Measurements from ENCODE around the gene PTBP1.

DNA sequence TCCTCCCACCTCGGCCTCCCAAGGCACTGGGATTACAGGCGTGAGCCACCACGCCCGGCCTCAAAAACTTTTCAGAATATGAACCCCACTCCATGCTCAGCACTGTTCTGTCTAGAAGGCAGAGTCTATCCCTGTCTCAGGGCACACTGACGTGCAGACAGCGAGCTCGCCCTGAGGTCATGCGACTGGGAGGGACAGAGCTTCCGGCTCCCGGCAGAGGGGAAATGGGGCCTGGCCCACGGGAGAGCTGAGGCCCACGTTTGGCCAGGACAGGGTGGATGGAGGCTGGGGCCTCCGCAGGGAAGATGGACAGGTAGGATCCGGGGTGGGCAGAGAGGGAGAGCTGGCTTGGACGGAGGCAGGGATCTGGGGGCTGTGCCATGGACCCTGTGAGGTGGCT lies 27.6 kb downstream of the PTBP1 start:
- TF ChIP-seq EZH2phosphoT487 (IDR thresholded peaks at IDR 0.05; ENCODE audit: low read depth, severe bottlenecking, unreplicated experiment) = no peak
- TF ChIP-seq, protein P1, sequence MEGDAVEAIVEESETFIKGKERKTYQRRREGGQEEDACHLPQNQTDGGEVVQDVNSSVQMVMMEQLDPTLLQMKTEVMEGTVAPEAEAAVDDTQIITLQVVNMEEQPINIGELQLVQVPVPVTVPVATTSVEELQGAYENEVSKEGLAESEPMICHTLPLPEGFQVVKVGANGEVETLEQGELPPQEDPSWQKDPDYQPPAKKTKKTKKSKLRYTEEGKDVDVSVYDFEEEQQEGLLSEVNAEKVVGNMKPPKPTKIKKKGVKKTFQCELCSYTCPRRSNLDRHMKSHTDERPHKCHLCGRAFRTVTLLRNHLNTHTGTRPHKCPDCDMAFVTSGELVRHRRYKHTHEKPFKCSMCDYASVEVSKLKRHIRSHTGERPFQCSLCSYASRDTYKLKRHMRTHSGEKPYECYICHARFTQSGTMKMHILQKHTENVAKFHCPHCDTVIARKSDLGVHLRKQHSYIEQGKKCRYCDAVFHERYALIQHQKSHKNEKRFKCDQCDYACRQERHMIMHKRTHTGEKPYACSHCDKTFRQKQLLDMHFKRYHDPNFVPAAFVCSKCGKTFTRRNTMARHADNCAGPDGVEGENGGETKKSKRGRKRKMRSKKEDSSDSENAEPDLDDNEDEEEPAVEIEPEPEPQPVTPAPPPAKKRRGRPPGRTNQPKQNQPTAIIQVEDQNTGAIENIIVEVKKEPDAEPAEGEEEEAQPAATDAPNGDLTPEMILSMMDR (IDR thresholded peaks at IDR 0.05; ENCODE audit: poor library complexity) = no peak
- no peak for TF ChIP-seq EZH2 (IDR thresholded peaks at IDR 0.05; ENCODE audit: borderline replicate concordance)
